HG03432 (cell line): Measurements from ENCODE around the gene PNMA8A.

ENCODE experiments used
- ATAC-seq: cut with Tn5 transposase; IDR thresholded peaks from one replicate; pipeline ENCODE4 v1.9.1; 2021; ENCODE audit warnings: mild to moderate bottlenecking, moderate library complexity; ENCODE audit not compliant: unreplicated experiment

Gene PNMA8A

DNA sequence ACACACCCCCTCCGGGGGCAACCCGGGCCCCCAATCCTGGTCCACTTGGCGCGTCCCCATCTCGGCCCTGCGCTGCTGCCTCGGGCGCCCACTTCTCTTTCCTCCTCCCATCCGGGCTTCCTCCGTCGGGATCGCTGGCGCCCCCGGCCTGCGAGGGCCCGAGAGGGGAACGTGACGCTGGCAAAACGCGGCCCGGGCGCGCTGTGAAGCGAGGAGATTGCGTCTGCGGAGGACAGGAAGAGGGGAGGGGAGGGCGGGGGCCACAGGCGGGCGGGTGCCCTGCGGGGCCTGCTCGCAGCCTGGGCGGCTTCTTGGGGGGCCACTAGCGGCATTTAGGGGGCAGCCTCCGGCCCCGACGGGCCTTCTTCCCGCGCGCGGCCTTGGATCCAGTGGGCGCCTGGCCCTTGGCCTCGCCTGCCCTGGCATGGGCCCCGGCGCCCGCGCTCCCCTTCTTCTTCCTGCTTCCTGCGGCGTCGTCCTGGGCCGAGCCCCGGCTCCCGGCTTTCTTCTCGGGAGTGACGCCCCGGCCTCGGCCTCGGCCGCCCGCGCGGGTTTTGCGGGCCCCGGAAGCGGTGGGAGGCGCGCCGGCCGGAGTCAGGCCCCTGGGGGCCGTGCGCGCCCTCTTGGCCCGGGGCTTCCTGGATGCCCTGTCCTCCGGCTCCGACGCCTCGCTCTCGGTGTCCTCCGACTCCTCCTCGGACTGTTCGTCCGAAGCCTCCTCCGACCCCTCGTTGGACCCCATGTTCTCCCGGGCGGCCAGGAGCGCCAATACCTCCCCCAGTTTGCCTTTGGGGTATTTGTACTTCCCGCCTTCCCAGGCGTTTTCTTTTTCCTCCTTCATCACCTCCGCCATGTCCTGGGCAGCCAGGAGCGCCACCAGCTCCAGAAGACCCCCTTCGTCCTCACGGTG is 22.1 kb upstream of the PNMA8A start:
- no peak for ATAC-seq

DNA sequence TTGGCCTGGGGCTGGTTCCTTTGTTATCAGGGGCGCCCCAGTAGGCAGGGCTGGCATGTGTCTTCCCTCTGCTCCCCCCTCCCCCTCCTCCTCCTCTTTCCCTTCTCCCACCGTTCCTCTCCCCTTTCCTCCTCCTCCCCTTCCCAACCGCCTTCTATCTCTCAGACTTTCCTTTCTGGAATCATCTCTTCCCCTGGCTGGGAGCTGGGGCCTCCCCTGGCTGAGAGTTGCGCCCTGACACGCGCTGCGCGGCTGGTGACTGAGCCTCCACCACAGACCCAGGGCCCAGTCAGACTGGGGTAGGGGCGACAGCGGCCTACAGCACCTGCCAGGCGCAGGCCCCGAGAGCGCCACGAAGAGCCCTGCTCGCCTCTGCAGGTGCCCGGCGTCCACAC is 21.5 kb upstream of the PNMA8A start:
- no peak for ATAC-seq

DNA sequence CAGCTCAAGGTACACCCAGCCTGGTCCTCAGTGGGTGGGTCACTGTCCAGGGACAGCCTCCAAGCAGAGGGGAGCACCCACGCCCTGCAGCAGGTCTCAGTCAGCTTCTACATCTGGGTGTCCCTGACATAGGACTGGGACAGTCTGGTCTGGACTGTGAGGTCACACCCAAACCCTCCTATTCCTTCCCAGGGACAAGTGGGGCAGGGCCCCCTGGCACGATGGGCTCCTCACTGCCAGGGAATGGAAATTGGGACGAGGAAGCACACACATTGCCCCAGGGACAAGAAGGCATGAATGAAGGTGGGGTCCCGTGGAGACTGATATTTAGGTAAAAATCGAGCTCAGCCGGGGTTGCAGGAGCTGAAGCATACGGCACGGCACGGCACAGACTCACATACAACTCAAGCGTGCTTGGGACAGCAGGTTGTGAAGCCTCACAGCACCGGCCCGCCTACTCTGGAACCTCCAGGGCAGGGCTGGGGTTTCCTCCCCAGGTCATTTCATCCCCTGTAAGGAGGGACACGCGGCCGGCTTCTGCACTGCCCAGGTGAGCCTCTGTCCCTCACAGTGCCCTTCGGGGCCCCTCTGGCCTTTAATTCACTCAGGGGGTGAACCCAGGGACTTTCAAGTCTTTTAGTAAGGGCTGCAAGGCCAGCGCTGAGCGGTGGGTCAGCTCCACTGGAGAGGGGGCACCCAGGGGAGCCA is 20.8 kb upstream of the PNMA8A start:
- no peak for ATAC-seq

DNA sequence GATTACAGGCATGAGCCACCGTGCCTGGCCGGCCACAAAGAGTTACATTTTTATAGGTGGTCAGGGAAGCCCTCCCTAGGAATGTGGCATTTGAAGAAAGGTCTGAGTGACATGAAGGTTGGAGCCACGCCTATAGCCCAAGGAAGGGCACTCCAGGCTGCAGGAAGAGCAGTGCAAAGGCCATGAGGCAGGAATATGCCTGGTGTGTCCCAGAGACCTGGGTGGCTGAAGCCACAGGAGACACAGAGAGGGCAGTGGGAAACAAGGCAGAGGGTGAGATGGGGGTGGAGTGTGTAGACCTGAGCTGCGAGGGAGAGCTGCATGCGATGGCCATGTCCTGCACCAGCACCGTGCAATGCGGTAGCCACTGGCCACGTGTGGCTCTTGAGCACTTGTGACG is 19.4 kb upstream of the PNMA8A start:
- ATAC-seq, result no peak

DNA sequence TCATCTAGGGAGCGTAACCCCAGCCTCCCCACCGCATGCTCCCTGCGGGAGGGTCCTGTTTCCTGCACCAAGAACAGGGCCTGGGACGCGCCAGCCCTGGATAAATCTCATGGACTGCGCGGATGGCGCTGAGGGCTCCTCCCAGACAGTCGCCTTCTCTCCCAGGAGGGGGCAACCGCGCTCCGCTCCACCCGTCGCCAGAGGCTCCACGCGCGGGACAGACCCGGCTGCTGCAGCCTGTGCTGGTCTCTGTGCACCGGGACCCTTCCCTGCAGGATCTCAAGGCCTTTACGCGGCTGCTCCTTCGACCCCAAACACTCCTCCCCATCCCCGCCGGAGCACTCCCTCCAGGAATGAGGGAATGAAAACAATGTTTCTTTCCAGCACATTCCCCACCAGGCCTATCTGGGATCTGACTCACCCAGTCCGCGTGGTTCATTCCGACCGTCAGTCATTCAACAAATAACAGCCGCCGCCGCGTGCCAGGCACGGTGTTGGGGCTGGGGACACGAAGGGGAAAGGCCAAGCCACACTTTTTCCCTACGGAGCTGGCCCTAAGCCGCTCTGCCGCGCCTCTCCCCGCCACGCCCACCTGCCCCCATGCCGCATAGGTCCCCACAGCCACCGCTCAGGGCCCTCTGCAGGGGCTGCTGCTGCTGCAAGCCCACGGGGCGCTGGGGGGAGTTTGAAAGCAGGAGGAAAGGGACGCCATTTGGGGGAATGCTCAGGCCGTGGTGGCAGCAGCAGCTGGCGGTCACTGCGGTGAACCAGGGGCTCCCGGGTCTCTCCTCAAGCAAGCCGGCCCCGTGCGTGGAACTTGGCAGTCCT is 18.3 kb upstream of the PNMA8A start:
- no peak for ATAC-seq

DNA sequence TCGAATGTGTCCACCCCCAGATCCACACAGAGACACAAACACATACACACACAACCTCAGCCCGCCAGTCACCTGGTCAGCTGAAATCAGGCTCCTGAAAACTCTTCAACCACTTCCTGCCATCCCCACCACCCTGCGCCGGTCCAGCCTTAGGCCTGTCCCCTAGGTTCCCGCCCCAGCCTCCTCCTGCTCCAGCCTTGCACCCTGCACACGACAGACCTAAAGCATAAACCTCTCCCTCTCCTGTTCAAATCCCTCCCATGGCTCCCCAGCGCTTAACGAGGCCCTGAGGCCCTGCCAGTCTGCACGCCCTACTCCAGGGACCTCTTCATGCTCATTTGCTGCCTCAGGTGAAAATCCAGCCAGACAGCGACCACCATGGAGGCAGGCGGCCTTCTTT is 17.2 kb upstream of the PNMA8A start:
- ATAC-seq, result no peak

DNA sequence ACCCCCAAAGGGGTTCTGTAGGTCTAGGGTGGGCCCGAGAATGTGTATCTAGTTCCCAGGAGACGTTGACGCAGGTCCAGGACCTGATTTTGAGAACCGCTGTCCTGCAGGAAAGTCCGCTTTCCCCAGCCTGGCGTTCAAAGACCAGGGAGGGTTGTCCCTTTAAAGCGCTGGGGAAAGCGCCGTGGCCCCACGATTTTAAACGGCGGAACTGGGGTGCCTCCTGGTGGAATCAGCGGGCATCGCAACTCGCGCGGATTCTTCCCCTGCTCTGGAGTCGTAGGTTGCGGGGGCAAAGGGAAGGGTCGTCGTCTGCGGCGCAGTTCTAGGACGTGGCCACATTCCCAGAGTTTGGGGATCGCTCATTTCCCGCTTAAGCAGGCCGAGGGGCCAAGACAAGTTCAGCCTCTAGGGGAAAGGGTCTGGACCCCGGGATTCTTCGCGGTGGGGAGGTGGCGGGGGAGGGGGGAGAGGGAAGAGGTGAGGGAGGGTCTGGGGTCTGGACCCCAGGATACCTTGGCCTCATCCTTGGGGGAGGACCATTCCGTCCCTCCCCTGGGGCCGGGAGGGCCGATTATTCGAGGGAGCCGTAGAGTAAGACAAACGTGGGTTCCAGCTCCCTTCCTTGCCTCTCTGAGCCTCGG is 16.6 kb upstream of the PNMA8A start:
- ATAC-seq, result no peak

DNA sequence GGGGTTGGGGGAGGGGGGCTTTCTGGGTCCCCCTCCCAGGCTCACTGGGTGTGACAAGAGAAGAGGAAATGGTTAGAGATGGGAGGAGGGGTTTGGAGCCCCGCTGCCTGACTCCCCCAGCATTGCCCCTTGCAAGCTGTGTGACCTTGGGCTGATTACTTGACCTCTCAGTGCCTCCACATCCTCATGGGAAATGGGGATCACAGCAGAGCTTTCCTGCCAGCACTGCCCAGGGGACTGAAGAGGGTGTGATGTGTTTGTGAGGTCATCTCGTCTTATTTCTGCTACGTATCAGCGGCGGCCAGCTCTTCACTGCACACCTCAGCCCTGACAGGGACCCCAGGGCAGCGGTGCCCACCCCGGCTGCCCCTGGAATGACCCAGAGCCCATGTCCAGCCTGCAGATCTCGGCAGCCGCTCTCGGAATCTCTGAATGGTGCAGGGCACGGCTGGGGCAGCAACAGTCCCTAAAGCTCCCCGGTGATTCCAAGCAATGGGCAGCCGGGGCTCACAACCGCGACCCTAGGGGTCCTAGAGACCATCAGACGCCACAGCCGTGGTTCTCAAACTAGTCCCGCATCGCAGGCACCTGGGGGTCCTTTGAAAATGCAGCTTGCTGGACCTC is 15.9 kb upstream of the PNMA8A start:
- no peak for ATAC-seq

DNA sequence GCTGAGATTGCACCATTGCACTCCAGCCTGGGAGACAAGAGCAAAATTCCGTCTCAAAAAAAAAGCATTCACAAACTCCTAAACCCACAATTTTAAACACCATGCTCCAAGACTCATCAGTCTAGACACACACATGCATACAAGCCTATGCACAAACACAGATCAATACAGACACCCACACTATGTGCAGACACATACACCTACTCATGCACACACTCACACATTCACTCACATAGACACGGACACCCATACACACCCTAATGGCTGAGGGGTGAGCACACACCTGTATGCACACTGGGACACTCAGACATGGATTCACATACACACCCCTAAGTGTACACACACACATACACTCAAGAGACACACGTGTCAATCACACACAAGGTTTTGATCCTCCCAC is 15.0 kb upstream of the PNMA8A start:
- ATAC-seq, result no peak

DNA sequence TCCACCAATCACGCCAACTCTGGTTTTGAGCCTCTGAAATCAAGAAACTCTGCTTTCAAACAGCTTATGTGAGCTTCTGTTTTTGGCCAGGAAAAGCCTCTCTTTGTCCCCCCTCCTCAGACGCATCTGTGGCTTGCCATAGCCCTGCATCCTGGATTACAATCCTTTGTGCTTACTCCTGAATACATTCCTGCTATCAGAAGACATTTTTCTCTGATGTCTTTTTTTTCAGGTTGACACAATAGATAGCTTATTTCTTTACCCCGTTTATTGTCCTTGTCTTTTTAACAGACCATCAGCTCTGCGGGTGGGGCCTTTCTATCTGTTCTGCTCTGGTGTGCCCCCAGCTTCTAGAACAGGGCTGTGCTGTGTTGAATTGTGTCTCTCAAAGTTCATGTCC is 13.3 kb upstream of the PNMA8A start:
- ATAC-seq, result no peak

DNA sequence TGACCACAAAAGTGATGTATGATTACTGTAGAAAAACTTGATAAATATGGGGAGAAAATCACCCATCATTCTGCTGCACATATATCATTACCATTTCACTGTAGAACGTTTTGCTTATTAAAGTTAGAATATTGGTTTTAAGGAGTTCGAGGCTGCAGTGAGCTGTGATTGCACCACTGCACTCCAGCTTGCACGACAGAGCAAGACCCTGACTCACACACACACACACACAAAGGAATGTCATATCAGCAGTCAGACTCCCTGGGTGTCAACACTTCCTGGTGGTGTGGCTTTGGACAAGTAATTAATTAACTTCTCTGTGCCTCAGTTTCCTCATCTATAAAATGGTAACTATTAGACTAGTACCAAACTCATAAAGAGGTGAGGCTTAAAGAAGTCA is 11.3 kb upstream of the PNMA8A start:
- ATAC-seq, result no peak

DNA sequence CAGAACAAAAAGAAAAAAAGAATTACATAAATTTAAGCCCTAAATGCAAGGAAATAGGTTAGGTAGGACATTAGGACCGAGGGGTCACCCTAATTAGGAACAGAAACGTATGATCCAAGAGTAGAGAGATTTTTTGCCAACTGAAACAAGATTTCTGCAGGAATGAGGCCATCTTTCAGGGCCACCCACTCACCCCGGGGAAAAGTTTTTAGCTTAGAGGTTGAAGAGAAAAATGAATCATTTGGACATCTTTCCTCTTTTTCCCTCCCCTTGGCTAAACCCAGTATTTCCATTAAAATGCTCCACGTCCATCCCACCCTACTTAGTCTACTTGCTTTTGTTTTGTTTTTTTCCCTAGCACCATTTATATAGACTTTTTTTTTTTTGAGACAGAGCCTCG is 10.6 kb upstream of the PNMA8A start:
- no peak for ATAC-seq

DNA sequence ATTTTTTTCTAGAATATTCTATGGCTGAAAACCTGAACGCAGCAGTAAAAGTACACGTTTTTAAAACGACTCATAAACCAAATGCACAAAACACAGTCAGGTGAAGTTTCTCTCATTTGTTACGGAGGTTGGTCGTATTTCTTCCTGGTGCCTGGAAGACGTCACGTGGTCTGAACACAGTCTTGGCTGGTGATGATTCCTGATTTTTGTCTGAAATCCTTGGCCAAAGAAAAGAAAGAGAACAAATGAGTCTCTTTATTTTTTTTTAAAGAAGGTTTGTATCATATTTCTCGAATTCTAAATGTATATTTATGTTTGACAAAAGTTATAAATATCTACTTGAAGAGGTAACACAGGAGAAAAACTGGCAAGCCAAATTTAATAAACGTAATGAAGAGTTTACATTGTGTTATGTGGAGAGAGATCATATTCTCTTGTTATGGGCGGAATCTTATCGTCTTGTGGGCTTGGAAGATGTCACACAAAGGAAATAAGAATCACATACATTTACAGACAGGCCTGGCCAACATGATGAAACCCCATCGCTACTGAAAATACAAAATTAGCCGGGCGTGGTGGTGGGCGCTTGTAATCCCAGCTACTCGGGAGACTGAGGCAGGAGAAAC is 10.0 kb upstream of the PNMA8A start:
- no peak for ATAC-seq

DNA sequence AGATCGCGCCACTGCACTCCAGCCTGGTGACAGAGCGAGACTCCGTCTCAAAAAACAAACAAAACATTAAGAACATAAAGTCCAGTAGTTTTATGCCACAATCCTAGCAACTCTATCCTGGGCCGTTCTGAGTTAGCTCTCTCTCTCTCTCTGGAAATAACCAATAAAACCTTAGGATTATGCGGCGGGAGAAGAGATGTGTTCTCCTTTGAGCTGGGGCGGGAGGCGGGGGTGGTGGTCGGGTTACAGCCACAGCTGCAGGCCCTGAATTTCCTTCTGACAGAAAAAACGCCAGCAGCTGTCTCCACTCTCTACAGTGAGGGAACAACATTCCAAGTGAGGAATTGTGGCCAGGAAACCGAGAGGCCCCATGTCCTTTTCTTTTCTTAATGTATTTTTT is 9.1 kb upstream of the PNMA8A start:
- ATAC-seq, result no peak

DNA sequence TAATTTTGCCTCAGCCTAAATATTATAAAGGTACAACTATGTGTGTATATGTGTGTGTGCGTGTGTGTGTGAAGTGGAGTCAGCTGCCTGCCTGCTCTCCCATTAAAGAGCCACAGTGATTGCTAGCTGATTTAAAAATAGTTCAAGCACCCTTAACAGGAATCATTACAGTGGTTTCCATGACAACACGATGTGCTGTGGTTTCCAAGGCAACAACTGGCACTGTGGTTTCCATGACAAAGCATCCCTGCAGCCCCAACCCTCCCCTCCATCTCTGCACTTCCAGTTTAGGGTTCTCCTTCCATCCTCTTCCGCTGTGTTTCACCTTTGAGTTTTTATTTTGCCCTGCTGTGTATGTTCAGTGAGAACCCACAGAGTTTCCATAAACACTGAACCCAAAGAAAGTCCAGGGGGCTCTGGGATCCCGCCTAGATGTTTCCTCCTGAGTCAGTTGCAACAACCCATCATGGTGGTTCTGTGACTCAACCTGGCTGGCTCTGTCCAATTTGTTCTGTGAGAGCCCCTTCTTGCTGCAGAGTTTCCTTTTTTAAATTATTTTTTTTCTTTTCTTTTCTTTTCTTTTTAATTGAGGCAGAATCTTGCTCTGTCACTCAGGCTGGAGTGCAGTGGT is 7.1 kb upstream of the PNMA8A start:
- ATAC-seq, result no peak

DNA sequence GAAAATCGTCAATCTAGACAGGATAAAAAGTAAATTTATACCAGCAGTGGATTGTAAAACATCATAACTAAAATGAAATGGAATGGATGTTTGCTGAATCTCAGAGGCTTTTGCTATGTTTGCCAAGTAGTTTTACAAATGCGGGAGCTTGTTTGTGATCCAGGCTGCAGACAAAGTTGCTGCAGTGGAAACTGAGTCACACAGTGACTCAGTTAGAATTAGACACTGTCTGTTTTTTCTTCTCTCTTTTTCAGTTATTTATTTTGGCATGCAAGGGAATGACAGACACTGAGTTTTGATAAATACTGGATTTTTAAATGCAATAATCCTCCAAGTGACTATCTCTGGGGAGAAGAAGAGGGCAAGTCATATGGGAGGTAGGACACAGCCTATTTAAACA is 4.6 kb upstream of the PNMA8A start:
- ATAC-seq, result no peak

DNA sequence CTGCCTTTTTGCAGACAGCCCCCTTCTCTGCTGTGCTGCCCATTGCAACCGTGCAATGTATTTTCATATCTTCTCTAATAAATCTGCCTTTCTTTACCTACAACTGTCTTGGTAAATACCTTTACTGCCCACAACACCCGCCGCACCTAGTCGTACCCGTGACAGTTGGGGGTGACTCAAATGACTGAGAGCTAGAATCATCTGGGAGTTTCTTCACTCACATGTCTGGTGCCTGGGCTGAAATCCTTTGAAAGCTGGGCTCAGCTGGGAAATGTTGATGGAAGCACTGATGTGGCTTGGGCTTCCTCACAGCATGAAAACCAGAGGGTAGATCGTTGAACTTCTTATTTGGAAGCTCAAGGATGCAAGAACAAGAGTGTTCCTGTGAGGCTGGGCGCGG is 2.8 kb upstream of the PNMA8A start:
- no peak for ATAC-seq

DNA sequence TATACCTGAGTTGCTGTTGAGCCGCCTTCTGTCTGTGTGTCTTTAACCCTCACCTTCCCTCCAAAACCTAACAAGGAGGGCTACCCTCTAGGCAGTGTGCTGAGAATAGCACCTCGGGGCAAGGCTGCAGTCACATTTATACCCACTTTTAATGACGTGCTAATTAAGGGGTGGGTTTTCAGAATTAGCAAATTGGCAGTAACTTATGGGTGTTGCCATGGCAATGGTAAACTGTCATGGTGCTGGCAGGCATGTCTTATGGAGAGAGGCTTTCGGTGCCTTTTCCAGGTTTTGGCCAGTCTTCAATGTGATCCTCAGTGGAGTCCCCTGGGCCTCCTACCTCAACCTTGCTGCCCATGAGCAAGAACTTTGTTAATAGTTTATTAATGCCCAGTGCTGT is 1.2 kb upstream of the PNMA8A start:
- no peak for ATAC-seq

DNA sequence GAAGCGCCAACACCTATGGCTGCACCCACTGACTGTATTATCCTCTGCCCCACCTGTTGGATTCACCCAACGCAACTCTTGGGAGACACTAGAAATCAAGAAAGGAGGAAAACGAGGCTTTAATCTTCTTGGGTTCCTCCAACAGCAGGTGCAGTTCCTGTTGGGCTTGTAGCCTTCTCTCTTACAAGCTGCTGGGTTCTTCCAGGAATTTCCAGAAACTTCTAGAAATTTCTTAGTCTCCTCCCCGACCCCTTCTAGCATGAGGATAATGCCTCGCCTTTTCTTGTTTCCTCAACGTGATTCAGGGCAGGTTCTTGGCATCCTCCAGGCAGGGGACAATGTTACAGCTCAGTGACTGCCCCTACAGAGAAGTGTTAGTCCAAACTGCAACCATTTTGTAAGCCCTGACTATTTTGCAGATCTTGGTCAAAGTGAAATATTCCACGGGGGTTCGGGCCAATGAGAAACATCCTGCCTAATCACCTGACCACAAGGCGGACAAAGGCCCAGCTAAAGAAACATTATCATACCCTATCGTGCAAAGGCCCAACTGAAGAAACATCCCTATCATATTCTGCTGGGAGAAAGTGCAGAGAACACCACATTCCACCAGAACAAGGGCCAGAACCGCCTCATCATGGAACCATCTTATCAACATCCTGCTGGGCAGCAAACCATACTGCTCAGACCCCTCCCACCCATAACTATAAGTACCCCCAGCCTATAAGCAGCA is 614 bp upstream of the PNMA8A start:
- no peak for ATAC-seq
